ENCODE measurements around the gene ZNF341. TPM values are rescaled to one million over a fixed set of nuclear protein-coding genes. Genes with fewer than 3 reads are reported as not detected.

The ZNF341 gene
- polyA plus RNA-seq, 1 donor from 2014 or later = 1.2 TPM

- Histone ChIP-seq H3K79me2 (replicated peaks; ENCODE audit: insufficient read depth, low read length) (peaks cover 17% of the 10 kb centered on the region), H3K9me3 (ENCODE audit: low read length) (no peaks in the 10 kb centered on the region), H3K27ac (ENCODE audit: low read length) (no peak overlapping the region), H3K36me3 (ENCODE audit: insufficient read depth, low read length) (no peaks in the 10 kb centered on the region), H3K4me2 (ENCODE audit: low read length) (no peak overlapping the region), H2AFZ (ENCODE audit: low read depth, low read length) (no peak overlapping the region), H3K27me3 (ENCODE audit: insufficient read depth, low read depth, low read length) (no peaks in the 10 kb centered on the region), H4K20me1 (ENCODE audit: insufficient read depth) (no peaks in the 10 kb centered on the region), H3K9ac (ENCODE audit: low read length) (no peak overlapping the region), H3F3A (ENCODE audit: insufficient read depth, low read length, poor library complexity, severe bottlenecking) (no peaks in the 10 kb centered on the region), H3K9me2 (ENCODE audit: insufficient read depth, low read length) (no peaks in the 10 kb centered on the region), H3K4me3 (ENCODE audit: low read length) (no peak overlapping the region)
- no peak for TF ChIP-seq SMC3 (conservative IDR thresholded peaks at IDR 0.05; ENCODE audit: poor library complexity)
- TF ChIP-seq TAF1 (IDR thresholded peaks at IDR 0.05; ENCODE audit: low read depth) = no peak
- no peak for TF ChIP-seq RAD21 (conservative IDR thresholded peaks at IDR 0.05)
- no peak for TF ChIP-seq MXI1 (conservative IDR thresholded peaks at IDR 0.05; ENCODE audit: poor library complexity, severe bottlenecking)
- TF ChIP-seq REST (IDR thresholded peaks at IDR 0.05; ENCODE audit: borderline replicate concordance) = no peak
- TF ChIP-seq CTCF (IDR thresholded peaks at IDR 0.05; ENCODE audit: poor library complexity, severe bottlenecking) = no peak
- no peak for TF ChIP-seq EZH2 (IDR thresholded peaks at IDR 0.05; ENCODE audit: borderline replicate concordance, insufficient read depth, low read length, poor library complexity, severe bottlenecking)
- TF ChIP-seq EP300 (conservative IDR thresholded peaks at IDR 0.05; ENCODE audit: poor library complexity, severe bottlenecking) = no peak
- TF ChIP-seq POLR2AphosphoS5 (IDR thresholded peaks at IDR 0.05) = no peak
These were observed 96.0 kb downstream of the ZNF341 start for GRCh38 chr20:33827634-33828325.

GRCh38 chr20:33828326-33828844 is 96.6 kb downstream of the ZNF341 start:
- TF ChIP-seq REST (IDR thresholded peaks at IDR 0.05; ENCODE audit: borderline replicate concordance) (no peak), CTCF (IDR thresholded peaks at IDR 0.05; ENCODE audit: poor library complexity, severe bottlenecking) (no peak), EZH2 (IDR thresholded peaks at IDR 0.05; ENCODE audit: borderline replicate concordance, insufficient read depth, low read length, poor library complexity, severe bottlenecking) (no peak), SMC3 (conservative IDR thresholded peaks at IDR 0.05; ENCODE audit: poor library complexity) (no peak), POLR2AphosphoS5 (IDR thresholded peaks at IDR 0.05) (no peak)
- Histone ChIP-seq H3K27me3 (ENCODE audit: insufficient read depth, low read depth, low read length) (no peaks in the 10 kb centered on the region), H3K27ac (ENCODE audit: low read length) (no peak overlapping the region), H2AFZ (ENCODE audit: low read depth, low read length) (no peak overlapping the region), H3K4me3 (ENCODE audit: low read length) (no peak overlapping the region), H3F3A (ENCODE audit: insufficient read depth, low read length, poor library complexity, severe bottlenecking) (no peaks in the 10 kb centered on the region), H3K79me2 (replicated peaks; ENCODE audit: insufficient read depth, low read length) (peaks cover 17% of the 10 kb centered on the region), H3K9me3 (ENCODE audit: low read length) (no peaks in the 10 kb centered on the region), H3K36me3 (ENCODE audit: insufficient read depth, low read length) (no peaks in the 10 kb centered on the region), H3K4me2 (ENCODE audit: low read length) (no peak overlapping the region), H3K9me2 (ENCODE audit: insufficient read depth, low read length) (no peaks in the 10 kb centered on the region), H4K20me1 (ENCODE audit: insufficient read depth) (no peaks in the 10 kb centered on the region), H3K9ac (ENCODE audit: low read length) (no peak overlapping the region)

Data from neural cell (in vitro differentiated cells).